GF-D8 (cell line): ENCODE data around the gene HBB.

Experiments used
- DNase-seq: peaks from one replicate; lab custom pipeline; 2025; lab: John Stamatoyannopoulos, UW

The HBB gene

GRCh38 chr11:5227681-5228080, 810 bp upstream of the HBB start:
- no peak for DNase-seq

- DNase-seq = no peak
Observed at GRCh38 chr11:5225480-5225871, 1.4 kb downstream of the HBB start.

DNA sequence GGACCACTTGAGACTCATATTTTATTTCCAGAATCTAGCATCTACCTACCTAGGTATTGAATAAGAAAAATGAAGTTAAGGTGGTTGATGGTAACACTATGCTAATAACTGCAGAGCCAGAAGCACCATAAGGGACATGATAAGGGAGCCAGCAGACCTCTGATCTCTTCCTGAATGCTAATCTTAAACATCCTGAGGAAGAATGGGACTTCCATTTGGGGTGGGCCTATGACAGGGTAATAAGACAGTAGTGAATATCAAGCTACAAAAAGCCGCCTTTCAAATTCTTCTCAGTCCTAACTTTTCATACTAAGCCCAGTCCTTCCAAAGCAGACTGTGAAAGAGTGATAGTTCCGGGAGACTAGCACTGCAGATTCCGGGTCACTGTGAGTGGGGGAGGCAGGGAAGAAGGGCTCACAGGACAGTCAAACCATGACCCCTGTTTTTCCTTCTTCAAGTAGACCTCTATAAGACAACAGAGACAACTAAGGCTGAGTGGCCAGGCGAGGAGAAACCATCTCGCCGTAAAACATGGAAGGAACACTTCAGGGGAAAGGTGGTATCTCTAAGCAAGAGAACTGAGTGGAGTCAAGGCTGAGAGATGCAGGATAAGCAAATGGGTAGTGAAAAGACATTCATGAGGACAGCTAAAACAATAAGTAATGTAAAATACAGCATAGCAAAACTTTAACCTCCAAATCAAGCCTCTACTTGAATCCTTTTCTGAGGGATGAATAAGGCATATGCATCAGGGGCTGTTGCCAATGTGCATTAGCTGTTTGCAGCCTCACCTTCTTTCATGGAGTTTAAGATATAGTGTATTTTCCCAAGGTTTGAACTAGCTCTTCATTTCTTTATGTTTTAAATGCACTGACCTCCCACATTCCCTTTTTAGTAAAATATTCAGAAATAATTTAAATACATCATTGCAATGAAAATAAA, 2.1 kb downstream of the HBB start:
- no peak for DNase-seq

DNA sequence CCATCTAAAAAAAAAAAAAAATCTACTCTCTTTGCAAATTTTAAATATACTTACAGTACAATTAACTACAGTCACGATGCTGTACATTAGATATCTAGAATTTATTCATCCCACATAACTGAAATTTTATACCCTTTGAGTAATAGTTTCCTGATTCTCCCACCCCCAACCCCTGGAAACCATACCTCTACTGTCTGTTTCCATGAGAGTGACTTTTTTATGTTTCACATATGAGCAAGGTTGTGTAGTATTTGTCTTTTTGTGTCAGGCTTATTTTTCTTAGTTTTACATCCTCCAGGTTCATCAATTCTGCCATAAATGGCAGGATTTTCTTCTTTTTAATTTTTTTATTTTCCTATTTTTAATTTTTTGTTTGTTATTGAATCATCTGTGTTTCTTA, 3.2 kb downstream of the HBB start:
- DNase-seq = no peak

DNA sequence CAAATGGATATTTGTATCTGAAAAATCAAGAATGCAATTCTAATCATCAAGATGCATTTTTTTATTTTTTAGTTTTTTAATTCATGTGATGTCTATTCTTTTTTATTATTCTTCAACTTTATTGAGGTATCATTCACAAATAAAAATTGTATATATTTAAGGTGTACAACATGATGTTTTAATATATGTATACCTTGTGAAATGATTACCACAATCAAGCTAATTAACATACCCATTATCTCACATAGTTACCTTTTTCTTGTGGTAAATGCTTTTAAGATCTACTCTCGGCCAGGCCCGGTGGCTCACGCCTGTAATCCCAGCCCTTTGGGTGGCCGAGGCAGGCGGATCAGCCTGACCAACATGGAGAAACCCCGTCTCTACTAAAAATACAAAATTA, 3.7 kb downstream of the HBB start:
- DNase-seq = no peak

GRCh38 chr11:5210376-5210885, 16.4 kb downstream of the HBB start:
- DNase-seq = no peak

DNA sequence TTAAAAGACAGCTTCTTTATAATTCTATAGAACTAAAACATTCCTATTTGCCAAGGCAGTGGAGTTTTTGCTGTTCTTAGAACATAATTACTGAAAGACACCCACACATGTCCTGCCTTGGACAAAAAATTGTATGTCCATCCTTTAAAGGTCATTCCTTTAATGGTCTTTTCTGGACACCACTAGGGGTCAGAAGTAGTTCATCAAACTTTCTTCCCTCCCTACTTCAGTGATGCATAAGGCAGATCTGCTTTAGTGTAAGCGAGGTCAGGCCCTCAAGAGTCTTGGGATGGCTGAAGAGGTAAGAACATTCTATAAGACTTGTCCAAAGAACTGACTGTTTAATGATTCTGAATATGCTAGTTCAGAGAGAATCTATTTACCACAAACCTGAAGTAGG, 22.1 kb downstream of the HBB start:
- no peak for DNase-seq

DNA sequence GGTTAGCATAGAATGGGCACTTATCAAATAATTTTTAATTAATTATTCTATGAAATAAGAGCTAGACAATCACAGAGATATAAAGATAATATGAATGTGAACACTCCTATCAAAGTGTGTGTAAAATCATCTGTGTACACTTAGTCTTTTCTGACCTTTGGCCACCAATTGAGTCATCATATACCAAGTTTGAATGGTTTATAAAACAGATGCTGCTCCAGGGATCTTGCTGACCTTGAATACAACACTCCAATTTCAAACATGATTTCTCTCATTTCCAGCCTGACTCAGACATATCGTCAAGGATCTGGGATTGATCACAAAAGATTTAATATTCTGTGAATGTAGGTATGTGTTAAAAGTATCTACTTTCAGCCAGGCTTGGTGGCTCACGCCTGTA, 23.5 kb downstream of the HBB start:
- DNase-seq = no peak

DNA sequence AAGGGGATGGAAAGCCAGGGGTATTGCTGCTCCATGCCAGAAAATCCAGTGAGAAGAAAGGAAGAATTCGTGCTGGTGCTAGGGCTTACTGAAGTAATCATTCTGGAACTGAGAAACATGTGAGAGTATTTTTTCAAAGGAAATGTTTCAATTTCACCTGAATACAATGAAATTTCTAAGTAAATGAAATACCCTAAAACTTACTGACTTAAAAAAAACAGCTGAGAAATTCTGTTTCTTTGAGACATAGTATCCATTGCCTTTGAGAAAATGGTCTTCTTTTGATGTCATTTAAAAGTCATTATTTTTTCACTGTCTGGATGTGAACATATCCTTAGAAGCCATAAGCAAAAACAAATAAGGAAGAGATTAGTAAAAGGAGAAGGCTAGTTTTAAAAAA, 26.3 kb downstream of the HBB start, which contains the start of gene OR51V1:
Gene OR51V1, minus strand, starts transcription at position 101 of the 400 bp plus-strand sequence. Its CDS starts 0 bp downstream, at position 101.
- no peak for DNase-seq

- DNase-seq = no peak
Observed at GRCh38 chr11:5198285-5198684, 28.6 kb downstream of the HBB start.

- DNase-seq = no peak
Observed at GRCh38 chr11:5197536-5197935, 29.3 kb downstream of the HBB start.

- no peak for DNase-seq
Observed at GRCh38 chr11:5196731-5197130, 30.1 kb downstream of the HBB start.

GRCh38 chr11:5196067-5196466, 30.8 kb downstream of the HBB start:
- no peak for DNase-seq

- DNase-seq = no peak
Observed at GRCh38 chr11:5192738-5193137, 34.1 kb downstream of the HBB start.

GRCh38 chr11:5188201-5188600, 38.7 kb downstream of the HBB start:
- no peak for DNase-seq

DNA sequence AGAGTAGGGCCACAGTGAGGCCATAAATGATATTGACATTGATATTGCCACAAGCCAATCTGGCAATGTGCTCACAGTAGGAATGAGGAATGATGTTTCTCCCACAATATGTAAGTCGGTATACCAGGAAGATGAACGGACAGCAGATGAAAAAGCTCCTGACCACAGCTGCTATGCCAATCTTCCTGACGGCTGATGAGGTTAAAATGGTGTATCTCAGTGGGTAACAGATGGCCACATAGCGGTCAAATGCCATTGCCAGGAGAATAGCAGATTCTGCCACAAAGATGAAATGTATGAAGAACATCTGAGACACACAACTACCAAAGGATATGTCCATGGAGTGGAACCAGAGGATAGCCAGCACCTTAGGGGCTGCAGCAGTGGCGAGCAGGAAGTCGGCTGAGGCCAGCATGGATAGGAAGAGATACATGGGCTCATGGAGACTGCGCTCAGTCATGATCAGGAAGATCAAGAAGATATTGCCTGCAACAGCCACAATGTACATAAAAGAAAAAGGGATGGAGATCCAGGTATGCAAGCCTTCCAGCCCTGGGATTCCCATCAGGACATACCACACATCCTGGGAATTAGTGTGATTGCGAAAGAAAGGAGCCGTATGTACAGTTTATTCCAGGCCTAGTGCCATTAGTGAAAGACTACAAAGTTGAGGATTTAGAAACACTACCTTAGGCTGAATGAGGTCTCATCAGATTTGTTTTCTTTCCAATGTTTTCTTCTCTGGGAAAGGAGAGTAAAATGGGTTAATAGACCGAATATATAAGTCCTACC, 48.6 kb downstream of the HBB start:
- no peak for DNase-seq
